GM23338 (cell line): ENCODE results near the gene GHRH. TPM values are rescaled to one million over a fixed set of nuclear protein-coding genes. Genes with fewer than 3 reads are reported as not detected.

Experiments
- ATAC-seq: fragments of 200-7000 bp; cut with Tn5 transposase; 3 replicates; pipeline ENCODE4 v1.9.1; 2020
- DNase-seq: peaks from one replicate; pipeline ENCODE4 v3.0.0-alpha.2; 2015; ENCODE audit warnings: low spot score
- H2AFZ ChIP-seq: fragments of 200-600 bp; sonication (generic); 2 replicates; pipeline ENCODE4 v1.8.0; 2016; ENCODE audit warnings: antibody characterized with exemption, mild to moderate bottlenecking, moderate library complexity
- H3F3A ChIP-seq: fragments of 200-600 bp; sonication (generic); replicated peaks from 2 replicates; pipeline ENCODE4 v1.8.0; 2017; ENCODE audit warnings: antibody characterized with exemption, mixed run types, low read depth
- H3K27ac ChIP-seq: fragments of 200-600 bp; sonication (generic); 2 replicates; pipeline ENCODE4 v1.6.1; 2016; ENCODE audit warnings: low read depth
- H3K27me3 ChIP-seq: fragments of 200-600 bp; sonication (generic); 2 replicates; pipeline ENCODE4 v1.8.0; 2016; ENCODE audit warnings: mild to moderate bottlenecking, mixed run types, moderate library complexity; ENCODE audit not compliant: insufficient read depth
- H3K36me3 ChIP-seq: fragments of 200-600 bp; sonication (generic); 2 replicates; pipeline ENCODE4 v1.8.0; 2016; ENCODE audit warnings: mild to moderate bottlenecking; ENCODE audit not compliant: insufficient read depth
- H3K4me1 ChIP-seq: fragments of 200-600 bp; sonication (generic); 2 replicates; pipeline ENCODE4 v1.8.0; 2016; ENCODE audit warnings: mild to moderate bottlenecking, moderate library complexity; ENCODE audit not compliant: insufficient read depth
- H3K4me2 ChIP-seq: fragments of 200-600 bp; sonication (generic); 2 replicates; pipeline ENCODE4 v1.7.1; 2017; ENCODE audit warnings: mixed run types
- H3K4me3 ChIP-seq: fragments of 200-600 bp; sonication (generic); 2 replicates; pipeline ENCODE4 v1.6.1; 2016; ENCODE audit warnings: mixed run types
- H3K79me2 ChIP-seq: fragments of 200-600 bp; sonication (generic); replicated peaks from 2 replicates; pipeline ENCODE4 v1.8.0; 2017; ENCODE audit warnings: mild to moderate bottlenecking; ENCODE audit not compliant: insufficient read depth
- H3K9me2 ChIP-seq: fragments of 200-600 bp; sonication (generic); 2 replicates; pipeline ENCODE4 v1.8.0; 2017; ENCODE audit not compliant: insufficient read depth
- H4K20me1 ChIP-seq: fragments of 200-600 bp; sonication (generic); replicated peaks from 2 replicates; pipeline ENCODE4 v1.8.0; 2017; ENCODE audit warnings: mild to moderate bottlenecking; ENCODE audit not compliant: insufficient read depth
- H3K27ac Mint-ChIP-seq: 2 replicates; pipeline ENCODE4 v1.8.0; 2020; ENCODE audit warnings: inconsistent platforms, mild to moderate bottlenecking, moderate library complexity, mixed read lengths
- H3K27me3 Mint-ChIP-seq: 3 replicates; pipeline ENCODE4 v1.8.0; 2022; ENCODE audit warnings: low read depth, mild to moderate bottlenecking, moderate library complexity, mixed read lengths, inconsistent platforms; ENCODE audit not compliant: insufficient read depth, poor library complexity
- H3K36me3 Mint-ChIP-seq: 3 replicates; pipeline ENCODE4 v1.8.0; 2021; ENCODE audit warnings: low read depth, mild to moderate bottlenecking, inconsistent platforms, moderate library complexity, mixed read lengths
- H3K4me1 Mint-ChIP-seq: 3 replicates; pipeline ENCODE4 v1.8.0; 2020; ENCODE audit warnings: mild to moderate bottlenecking, inconsistent platforms, mixed read lengths
- H3K4me3 Mint-ChIP-seq: 3 replicates; pipeline ENCODE4 v1.8.0; 2021; ENCODE audit warnings: moderate library complexity, mild to moderate bottlenecking, inconsistent platforms, mixed read lengths
- H3K9me3 Mint-ChIP-seq: 3 replicates; pipeline ENCODE4 v1.8.0; 2020; ENCODE audit warnings: moderate library complexity, mild to moderate bottlenecking, inconsistent platforms, mixed read lengths
- CREB1 ChIP-seq: fragments of 250-450 bp; sonication (Bioruptor Pico); IDR thresholded peaks from 2 replicates; pipeline ENCODE4 v1.5.0; 2020; ENCODE audit warnings: low read depth, mild to moderate bottlenecking, moderate library complexity
- CTCF ChIP-seq, 2 experiments: fragments of 200-600 bp in 1 of 2; sonication (generic) in 1 of 2; conservative IDR thresholded peaks; 2 replicates each; pipeline versions ENCODE4 v1.5.1 to v1.6.1; 2016 to 2017; ENCODE audit warnings: antibody characterized with exemption in 2 of 2, low read depth in 2 of 2, mild to moderate bottlenecking in 2 of 2, moderate library complexity in 1 of 2
- ETS1 ChIP-seq: IDR thresholded peaks from 2 replicates; pipeline ENCODE4 v1.6.1; 2016; ENCODE audit warnings: antibody characterized with exemption
- EZH2 ChIP-seq: fragments of 200-600 bp; sonication (generic); IDR thresholded peaks from one replicate; pipeline ENCODE4 v1.8.0; 2017; ENCODE audit warnings: antibody characterized with exemption, mild to moderate bottlenecking, low read depth; ENCODE audit not compliant: unreplicated experiment
- EZH2phosphoT487 ChIP-seq: fragments of 200-600 bp; sonication (generic); IDR thresholded peaks from one replicate; pipeline ENCODE4 v1.8.1; 2018; ENCODE audit warnings: antibody characterized with exemption; ENCODE audit not compliant: unreplicated experiment
- JUNB ChIP-seq: IDR thresholded peaks from one replicate; pipeline ENCODE4 v1.6.1; 2016; ENCODE audit warnings: antibody characterized with exemption; ENCODE audit not compliant: unreplicated experiment
- NANOG ChIP-seq: IDR thresholded peaks from 2 replicates; pipeline ENCODE4 v1.6.1; 2016; ENCODE audit warnings: antibody characterized with exemption, borderline replicate concordance
- POLR2AphosphoS5 ChIP-seq: IDR thresholded peaks from 2 replicates; pipeline ENCODE4 v1.6.1; 2016; ENCODE audit warnings: antibody characterized with exemption, low read depth
- REST ChIP-seq: IDR thresholded peaks from one replicate; pipeline ENCODE4 v1.6.1; 2018; ENCODE audit warnings: antibody characterized with exemption; ENCODE audit not compliant: unreplicated experiment
- STAT1 ChIP-seq: IDR thresholded peaks from one replicate; pipeline ENCODE4 v1.6.1; 2016; ENCODE audit warnings: antibody characterized with exemption; ENCODE audit not compliant: unreplicated experiment
- ZNF114 ChIP-seq: fragments of 250-450 bp; sonication (Bioruptor Pico); IDR thresholded peaks from 2 replicates; pipeline ENCODE4 v1.5.0; 2020; ENCODE audit warnings: mild to moderate bottlenecking, moderate library complexity
- ZNF331 ChIP-seq: fragments of 250-450 bp; sonication (Bioruptor Pico); IDR thresholded peaks from 2 replicates; pipeline ENCODE4 v1.5.0; 2020; ENCODE audit warnings: low read depth, mild to moderate bottlenecking, moderate library complexity
- ZNF462 ChIP-seq: fragments of 250-450 bp; sonication (Bioruptor Pico); IDR thresholded peaks from 2 replicates; pipeline ENCODE4 v1.5.0; 2020; ENCODE audit warnings: mild to moderate bottlenecking, moderate library complexity
- polyA plus RNA-seq: library from polyadenylated mRNA; unstranded; fragments of >200 nt; fragmentation: Nextera tagmentation; extraction: Ambion mirVana; gene quantifications from 2 replicates; pipeline ENCODE4 v1.2.1, GENCODE V29; 2016
- total RNA-seq: library from RNA; depleted of rRNA; stranded (reverse); fragments of >200 nt; shearing (Covaris generic); gene quantifications from 2 replicates; pipeline ENCODE4 v1.2.3, GENCODE V29; 2014

GHRH gene
- total and polyA plus RNA-seq, 2 experiments from 2014 or later = 0.40 TPM; not detected in 1

GRCh38 chr20:37209193-37209592 lies 52.4 kb downstream of the GHRH start:
- DNase-seq (no peak), ATAC-seq (no peak)
- H3K27ac Mint-ChIP-seq = no peak overlapping the region
- H3F3A ChIP-seq = peaks cover 24% of the 10 kb centered on the region; the same call in 1 of the 2 replicates
- H3K79me2 ChIP-seq = peaks cover 4% of the 10 kb centered on the region; the same call in 1 of the 2 replicates
- no peaks in the 10 kb centered on the region for H3K9me3 Mint-ChIP-seq
- H3K4me3 ChIP-seq = no peak overlapping the region
- peaks cover 81% of the 10 kb centered on the region for H3K36me3 Mint-ChIP-seq
- H3K27ac ChIP-seq = no peak overlapping the region
- H3K27me3 Mint-ChIP-seq = peaks cover 3% of the 10 kb centered on the region
- H3K4me1 ChIP-seq = no peaks in the 10 kb centered on the region
- H3K4me3 Mint-ChIP-seq = no peak overlapping the region
- no peaks in the 10 kb centered on the region for H3K27me3 ChIP-seq
- H4K20me1 ChIP-seq = peaks cover 17% of the 10 kb centered on the region
- H3K4me1 Mint-ChIP-seq = no peaks in the 10 kb centered on the region
- no peak overlapping the region for H3K4me2 ChIP-seq
- H3K36me3 ChIP-seq = peaks cover 84% of the 10 kb centered on the region
- no peak overlapping the region for H2AFZ ChIP-seq
- no peaks in the 10 kb centered on the region for H3K9me2 ChIP-seq
- no peak for TF ChIP-seq EZH2phosphoT487
- TF ChIP-seq POLR2AphosphoS5 = no peak
- TF ChIP-seq CREB1 (CRISPR knock-in tag) = no peak
- no peak for TF ChIP-seq REST
- no peak for TF ChIP-seq ZNF114 (CRISPR knock-in tag)
- no peak for TF ChIP-seq JUNB
- no peak for TF ChIP-seq ZNF331 (CRISPR knock-in tag)
- no peak for TF ChIP-seq STAT1
- no peak for TF ChIP-seq CTCF (conservative IDR thresholded peaks at IDR 0.05; ENCODE audit: low read depth in 2 of 2)
- no peak for TF ChIP-seq ETS1
- no peak for TF ChIP-seq NANOG
- TF ChIP-seq EZH2 = no peak
- no peak for TF ChIP-seq ZNF462 (CRISPR knock-in tag)
